ENCODE results near the gene FBXL16. TPM values are rescaled to one million over a fixed set of nuclear protein-coding genes. Genes with fewer than 3 reads are reported as not detected.

Gene FBXL16
- polyA plus RNA-seq, 1 of the 3 experiments (the other 2 are of a cell fraction) = 19.8 TPM

GRCh38 chr16:711084-711483 lies 5.5 kb upstream of the FBXL16 start:
- DNase-seq = no peak
- H3F3A ChIP-seq (replicated peaks; ENCODE audit: insufficient read depth) = peaks cover 30% of the 10 kb centered on the region
- H4K20me1 ChIP-seq (ENCODE audit: insufficient read depth) = no peaks in the 10 kb centered on the region
- H3K27me3 ChIP-seq (ENCODE audit: insufficient read depth) = no peaks in the 10 kb centered on the region
- TF ChIP-seq REST (IDR thresholded peaks at IDR 0.05; ENCODE audit: low read depth, low read length) (no peak), TAF1 (IDR thresholded peaks at IDR 0.05; ENCODE audit: borderline replicate concordance, low read depth, low read length) (no peak)
- CTCF ChIA-PET = interaction anchor here (0.9 to 22.4 kb wide), 9 partner anchors 9 to 392 kb away, joined by 4 to 358 read pairs (median 6); partner anchors contain the start of genes ANTKMT, CCDC78, CIAO3 and HAGHL
- 0 out of 2 replicates have a peak, but pooled peaks cover 2% of the 10 kb centered on the region for H3K79me2 ChIP-seq (ENCODE audit: insufficient read depth)
- H3K9ac ChIP-seq = no peak overlapping the region
- no peak overlapping the region for H3K4me3 ChIP-seq (ENCODE audit: low read depth in 2 of 2, low read length in 1 of 2)
- H3K27ac ChIP-seq (ENCODE audit: low read depth in 2 of 2, low read length in 1 of 2) = no peak overlapping the region
- no peak overlapping the region for H2AFZ ChIP-seq (ENCODE audit: low read depth)
- H3K4me2 ChIP-seq = peak overlapping the region; percentile 47; the same call in 1 of the 2 replicates
- H3K9me3 ChIP-seq = no peaks in the 10 kb centered on the region
- no peaks in the 10 kb centered on the region for H3K9me2 ChIP-seq
- WGBS (ENCODE audit: low lambda C conversion rate) = 80% methylated on average over 5 of the region's 12 CpGs
- H3K36me3 ChIP-seq (replicated peaks in 1 of 2; ENCODE audit: control insufficient read depth in 1 of 2, insufficient read depth in 2 of 2, low read length in 1 of 2) = no peaks in the 10 kb centered on the region
- H3K4me1 ChIP-seq (ENCODE audit: control insufficient read depth in 1 of 2, insufficient read depth in 2 of 2, low read depth in 1 of 2, low read length in 1 of 2) = peaks cover 23 to 42% of the 10 kb centered on the region in 2 experiments; a peak in 2 of 4 replicates
- POLR2A ChIA-PET = no interaction called here

GRCh38 chr16:710500-711075 lies 5.0 kb upstream of the FBXL16 start:
- H3K4me3 ChIP-seq (ENCODE audit: low read depth in 2 of 2, low read length in 1 of 2) = no peak overlapping the region
- H3K36me3 ChIP-seq (replicated peaks in 1 of 2; ENCODE audit: control insufficient read depth in 1 of 2, insufficient read depth in 2 of 2, low read length in 1 of 2) = no peaks in the 10 kb centered on the region
- H3K79me2 ChIP-seq (ENCODE audit: insufficient read depth) = no peaks in the 10 kb centered on the region
- no peaks in the 10 kb centered on the region for H3K9me2 ChIP-seq
- H3K4me2 ChIP-seq = peak overlapping the region; percentile 95; the same call in 1 of the 2 replicates
- no peaks in the 10 kb centered on the region for H3K27me3 ChIP-seq (ENCODE audit: insufficient read depth)
- TF ChIP-seq RFX5 (IDR thresholded peaks at IDR 0.05; ENCODE audit: low read length) (no peak), SMC3 (IDR thresholded peaks at IDR 0.05; ENCODE audit: low read depth, low read length) (no peak), USF1 (IDR thresholded peaks at IDR 0.05; ENCODE audit: borderline replicate concordance, low read depth) (no peak), RXRA (IDR thresholded peaks at IDR 0.05; ENCODE audit: borderline replicate concordance, low read depth) (no peak), CHD2 (IDR thresholded peaks at IDR 0.05; ENCODE audit: low read length, partially characterized antibody) (no peak), GABPA (IDR thresholded peaks at IDR 0.05; ENCODE audit: low read depth) (no peak), USF2 (IDR thresholded peaks at IDR 0.05; ENCODE audit: borderline replicate concordance, low read depth, low read length) (no peak), EP300 (IDR thresholded peaks at IDR 0.05; ENCODE audit: borderline replicate concordance in 1 of 2, low read depth in 1 of 2, low read length in 1 of 2) (no peak), ELF1 (IDR thresholded peaks at IDR 0.05) (no peak), EZH2phosphoT487 (IDR thresholded peaks at IDR 0.05; ENCODE audit: borderline replicate concordance, low read depth) (no peak), RCOR1 (IDR thresholded peaks at IDR 0.05; ENCODE audit: low read length) (no peak), JUND (IDR thresholded peaks at IDR 0.05) (no peak)
- DNase-seq = no peak
- peak overlapping the region; percentile 60; the same call in 1 of the 2 replicates for H3K9ac ChIP-seq
- H3F3A ChIP-seq (replicated peaks; ENCODE audit: insufficient read depth) = peaks cover 30% of the 10 kb centered on the region
- H4K20me1 ChIP-seq (ENCODE audit: insufficient read depth) = no peaks in the 10 kb centered on the region
- no peak overlapping the region for H2AFZ ChIP-seq (ENCODE audit: low read depth)
- CTCF ChIA-PET = interaction anchor here (0.9 to 22.4 kb wide), 12 partner anchors 9 to 393 kb away, joined by 3 to 358 read pairs (median 5); partner anchors contain the start of genes ANTKMT, CCDC78, CHTF18 and CIAO3
- WGBS (ENCODE audit: low lambda C conversion rate) = 73% methylated on average over 12 of the region's 21 CpGs
- POLR2A ChIA-PET = interaction anchor here (0.6 to 2.8 kb wide), 4 partner anchors 10 to 35 kb away, joined by 4 to 19 read pairs (median 4); partner anchors contain the start of gene ANTKMT
- H3K4me1 ChIP-seq (ENCODE audit: control insufficient read depth in 1 of 2, insufficient read depth in 2 of 2, low read depth in 1 of 2, low read length in 1 of 2) = peaks cover 23 to 38% of the 10 kb centered on the region in 2 experiments; a peak in 2 of 4 replicates
- H3K27ac ChIP-seq (ENCODE audit: low read depth in 2 of 2, low read length in 1 of 2) = peak overlapping the region; percentile 82 to 84; a peak in 3 of 4 replicates
- H3K9me3 ChIP-seq = no peaks in the 10 kb centered on the region
